ENCODE measurements around the gene GNA12. TPM values are rescaled to one million over a fixed set of nuclear protein-coding genes. Genes with fewer than 3 reads are reported as not detected.
A peak's percentile ranks its signal among the peaks of the same experiment; 100 is the strongest.

GNA12 gene
- total RNA-seq, 2 donors from 2014 or later = 16.7 to 19.8 TPM

DNA sequence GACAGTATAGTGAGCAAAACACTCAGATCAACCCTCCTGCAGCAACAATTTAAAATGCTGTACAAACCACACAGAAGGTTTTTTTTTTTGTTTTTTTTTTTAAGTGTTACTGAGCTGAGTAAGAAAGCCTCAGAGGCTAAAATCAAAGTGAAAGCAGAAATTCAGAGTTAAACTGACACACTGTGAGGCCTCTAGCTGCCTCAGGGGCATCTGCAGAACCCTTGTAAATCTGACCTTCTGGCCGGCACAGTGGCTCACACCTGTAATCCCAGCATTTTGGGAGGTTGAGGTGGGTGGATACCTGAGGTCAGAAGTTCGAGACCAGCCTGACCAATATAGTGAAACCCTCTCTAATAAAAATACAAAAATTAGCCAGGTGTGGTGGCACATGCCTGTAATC is 7.4 kb upstream of the GNA12 start:
- DNase-seq (ENCODE audit: low spot score in 2 of 2) (no peak), ATAC-seq (peak; percentile 77 to 98)
- Mint-ChIP-seq H3K36me3 (no peaks in the 10 kb centered on the region), H3K9me3 (no peaks in the 10 kb centered on the region), H3K27ac (peak overlapping the region in 1 of 2 donors; percentile 33)

DNA sequence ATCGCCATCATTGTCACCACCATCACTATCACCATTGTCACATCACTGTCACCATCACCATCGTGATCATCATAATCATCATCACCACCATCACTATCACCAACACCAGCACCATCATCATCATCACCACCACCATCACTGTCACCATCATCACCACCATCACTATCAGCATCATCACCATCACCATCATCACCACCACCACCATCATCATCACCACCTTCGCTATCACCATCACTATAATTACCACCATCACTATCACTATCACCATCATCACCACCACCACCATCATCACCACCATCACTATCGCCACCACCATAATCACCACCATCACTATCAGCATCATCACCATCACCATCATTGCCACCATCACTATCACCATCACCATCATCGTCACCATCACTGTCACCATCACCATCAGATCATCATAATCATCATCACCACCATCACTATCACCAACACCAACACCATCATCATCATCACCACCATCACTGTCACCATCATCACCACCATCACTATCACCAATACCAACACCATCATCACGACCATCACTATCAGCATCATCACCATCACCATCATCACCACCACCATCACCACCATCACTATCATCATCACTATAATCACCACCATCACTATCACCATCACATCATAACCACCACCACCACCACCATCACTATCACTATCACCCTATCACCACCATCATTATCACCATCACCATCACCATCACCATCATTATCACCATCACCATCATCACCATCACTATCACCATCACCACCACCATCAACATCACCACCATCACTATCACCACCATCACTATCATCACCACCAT is 6.0 kb upstream of the GNA12 start:
- H3K36me3 Mint-ChIP-seq = no peaks in the 10 kb centered on the region
- no peak overlapping the region for H3K27ac Mint-ChIP-seq
- ATAC-seq (peak in 1 of 2 donors; percentile 36), DNase-seq (ENCODE audit: low spot score in 2 of 2) (no peak)
- peaks cover 0 to 7% of the 10 kb centered on the region in 2 donors for H3K9me3 Mint-ChIP-seq

DNA sequence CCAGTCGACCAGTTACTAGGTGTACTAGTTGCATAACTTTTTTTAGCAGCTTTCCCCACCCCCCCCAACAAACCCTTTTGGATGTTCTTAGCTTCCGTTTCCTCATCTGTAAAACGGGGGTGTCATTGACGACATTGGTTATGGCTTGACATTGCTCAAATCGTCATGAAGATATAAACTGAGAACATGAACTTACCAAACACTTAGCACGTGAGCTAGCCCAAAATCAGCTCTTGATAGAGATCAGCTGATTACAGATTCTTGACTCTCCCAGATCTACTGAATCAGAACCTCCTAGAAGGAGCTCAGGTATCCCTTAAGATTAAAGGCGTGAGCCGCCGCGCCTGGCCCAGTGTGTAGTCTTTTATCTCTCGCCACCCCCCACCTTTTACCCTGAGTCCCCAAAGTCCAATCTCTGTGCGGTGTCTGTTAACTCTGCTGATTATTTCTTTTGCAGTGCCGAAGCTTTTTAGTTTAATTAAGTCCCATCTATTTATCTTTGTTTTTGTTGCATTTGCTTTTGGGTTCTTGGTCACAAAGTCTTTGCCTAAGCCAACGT is 1.0 kb upstream of the GNA12 start:
- peaks cover 0 to 7% of the 10 kb centered on the region in 2 donors for H3K9me3 Mint-ChIP-seq
- H3K27ac Mint-ChIP-seq = peak overlapping the region in 1 of 2 donors; percentile 53
- H3K36me3 Mint-ChIP-seq = peaks cover 0 to 6% of the 10 kb centered on the region in 2 donors
- DNase-seq (ENCODE audit: low spot score in 2 of 2) (no peak), ATAC-seq (no peak)

- H3K27ac Mint-ChIP-seq = no peak overlapping the region
- ATAC-seq (peak in 1 of 2 donors; percentile 19), DNase-seq (ENCODE audit: low spot score in 2 of 2) (peak in 1 of 2 donors; percentile 32)
- peaks cover 0 to 7% of the 10 kb centered on the region in 2 donors for H3K9me3 Mint-ChIP-seq
- peaks cover 0 to 11% of the 10 kb centered on the region in 2 donors for H3K36me3 Mint-ChIP-seq
These were observed 376 bp downstream of the GNA12 start for GRCh38 chr7:2843711-2844152.

GRCh38 chr7:2843191-2843685 is 870 bp downstream of the GNA12 start:
- peaks cover 0 to 7% of the 10 kb centered on the region in 2 donors for H3K9me3 Mint-ChIP-seq
- H3K27ac Mint-ChIP-seq = peak overlapping the region in 1 of 2 donors; percentile 62
- no peak for DNase-seq (ENCODE audit: low spot score in 2 of 2)
- peaks cover 0 to 14% of the 10 kb centered on the region in 2 donors for H3K36me3 Mint-ChIP-seq
- no peak for ATAC-seq

GRCh38 chr7:2841907-2842306 is 2.2 kb downstream of the GNA12 start:
- no peak overlapping the region for H3K27ac Mint-ChIP-seq
- no peak for ATAC-seq
- H3K9me3 Mint-ChIP-seq = peaks cover 0 to 7% of the 10 kb centered on the region in 2 donors
- DNase-seq (ENCODE audit: low spot score in 2 of 2) = no peak
- H3K36me3 Mint-ChIP-seq = peaks cover 0 to 14% of the 10 kb centered on the region in 2 donors

GRCh38 chr7:2840458-2840857 is 3.6 kb downstream of the GNA12 start:
- DNase-seq (ENCODE audit: low spot score in 2 of 2) = no peak
- ATAC-seq = no peak
- Mint-ChIP-seq H3K36me3 (peaks cover 1 to 17% of the 10 kb centered on the region in 2 donors), H3K9me3 (peaks cover 0 to 3% of the 10 kb centered on the region in 2 donors), H3K27ac (no peak overlapping the region)

DNA sequence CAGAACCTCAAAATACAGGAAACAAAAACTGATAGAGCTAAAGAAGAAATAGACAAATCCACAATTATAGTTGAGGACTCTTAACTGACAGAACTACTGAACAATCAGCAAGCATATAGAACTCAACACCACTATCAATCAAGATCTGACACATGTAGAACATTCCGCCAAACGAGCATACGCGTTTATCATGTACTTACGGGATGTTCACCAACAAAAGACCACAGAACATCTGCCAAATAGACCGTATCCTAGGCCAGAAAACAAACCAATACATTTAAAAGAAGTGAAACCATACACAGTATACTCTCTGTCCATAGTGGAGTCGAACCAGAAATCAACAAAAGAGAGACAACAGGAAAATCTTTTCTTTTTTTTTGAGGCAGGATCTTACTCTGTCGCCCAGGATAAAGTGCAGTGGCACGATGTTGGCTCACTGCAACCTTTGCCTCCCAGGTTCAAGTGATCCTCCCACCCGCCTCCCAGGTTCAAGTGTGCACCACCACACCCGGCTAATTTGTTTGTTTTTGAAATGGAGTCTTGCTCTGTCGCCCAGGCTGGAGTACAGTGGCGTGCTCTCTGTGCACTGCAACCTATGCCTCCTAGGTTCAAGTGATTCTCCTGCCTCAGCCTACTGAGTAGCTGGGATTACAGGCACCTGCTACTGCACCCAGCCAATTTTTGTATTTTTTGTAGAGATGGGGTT is 5.1 kb downstream of the GNA12 start:
- DNase-seq (ENCODE audit: low spot score in 2 of 2) (no peak), ATAC-seq (no peak)
- Mint-ChIP-seq H3K9me3 (no peaks in the 10 kb centered on the region), H3K27ac (no peak overlapping the region), H3K36me3 (peaks cover 8 to 24% of the 10 kb centered on the region in 2 donors)

DNA sequence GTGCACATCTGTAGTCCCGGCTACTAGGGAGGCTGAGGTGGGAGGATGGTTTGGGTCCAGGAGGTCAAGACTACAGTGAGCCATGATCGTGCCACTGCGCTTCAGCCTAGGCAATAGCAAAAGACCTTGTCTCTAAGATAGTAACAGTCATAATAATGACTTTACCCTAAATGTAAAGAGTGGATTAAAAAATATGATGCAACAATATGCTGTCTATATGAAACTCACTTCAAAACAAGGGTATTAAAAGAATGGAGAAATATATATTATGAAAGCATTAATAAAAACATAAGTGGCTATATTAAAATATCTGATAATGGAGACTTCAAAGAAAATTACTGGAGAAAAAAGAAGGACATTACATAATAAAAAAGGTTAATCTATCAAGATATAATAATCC is 5.7 kb downstream of the GNA12 start:
- ATAC-seq (no peak), DNase-seq (ENCODE audit: low spot score in 2 of 2) (no peak)
- H3K27ac Mint-ChIP-seq = no peak overlapping the region
- no peaks in the 10 kb centered on the region for H3K9me3 Mint-ChIP-seq
- H3K36me3 Mint-ChIP-seq = peaks cover 8 to 24% of the 10 kb centered on the region in 2 donors

DNA sequence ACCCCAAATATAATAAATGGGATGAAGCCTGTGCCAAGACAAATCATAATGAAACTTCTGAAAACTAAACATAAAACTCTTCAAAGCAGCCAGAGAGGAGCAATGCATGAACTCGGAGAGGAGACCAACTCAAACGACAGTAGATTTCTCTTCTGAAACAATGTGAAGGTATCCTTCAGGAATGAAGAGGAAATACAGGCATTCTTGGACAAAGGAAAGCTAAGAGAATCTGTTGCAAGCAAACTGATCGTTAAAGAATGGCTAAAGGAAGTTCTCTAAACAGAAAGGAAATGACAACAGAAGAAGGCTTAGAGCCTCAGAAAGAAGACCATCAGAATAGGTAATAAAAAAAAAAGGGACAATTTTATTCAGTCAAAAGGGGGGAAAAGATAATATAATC is 6.6 kb downstream of the GNA12 start:
- H3K9me3 Mint-ChIP-seq = no peaks in the 10 kb centered on the region
- DNase-seq (ENCODE audit: low spot score in 2 of 2) (no peak), ATAC-seq (peak in 1 of 2 donors; percentile 49)
- peaks cover 8 to 24% of the 10 kb centered on the region in 2 donors for H3K36me3 Mint-ChIP-seq
- no peak overlapping the region for H3K27ac Mint-ChIP-seq

GRCh38 chr7:2834748-2835441 is 9.2 kb downstream of the GNA12 start:
- no peak overlapping the region for H3K27ac Mint-ChIP-seq
- H3K36me3 Mint-ChIP-seq = peaks cover 8 to 18% of the 10 kb centered on the region in 2 donors
- DNase-seq (ENCODE audit: low spot score in 2 of 2) = no peak
- no peaks in the 10 kb centered on the region for H3K9me3 Mint-ChIP-seq
- ATAC-seq = no peak

DNA sequence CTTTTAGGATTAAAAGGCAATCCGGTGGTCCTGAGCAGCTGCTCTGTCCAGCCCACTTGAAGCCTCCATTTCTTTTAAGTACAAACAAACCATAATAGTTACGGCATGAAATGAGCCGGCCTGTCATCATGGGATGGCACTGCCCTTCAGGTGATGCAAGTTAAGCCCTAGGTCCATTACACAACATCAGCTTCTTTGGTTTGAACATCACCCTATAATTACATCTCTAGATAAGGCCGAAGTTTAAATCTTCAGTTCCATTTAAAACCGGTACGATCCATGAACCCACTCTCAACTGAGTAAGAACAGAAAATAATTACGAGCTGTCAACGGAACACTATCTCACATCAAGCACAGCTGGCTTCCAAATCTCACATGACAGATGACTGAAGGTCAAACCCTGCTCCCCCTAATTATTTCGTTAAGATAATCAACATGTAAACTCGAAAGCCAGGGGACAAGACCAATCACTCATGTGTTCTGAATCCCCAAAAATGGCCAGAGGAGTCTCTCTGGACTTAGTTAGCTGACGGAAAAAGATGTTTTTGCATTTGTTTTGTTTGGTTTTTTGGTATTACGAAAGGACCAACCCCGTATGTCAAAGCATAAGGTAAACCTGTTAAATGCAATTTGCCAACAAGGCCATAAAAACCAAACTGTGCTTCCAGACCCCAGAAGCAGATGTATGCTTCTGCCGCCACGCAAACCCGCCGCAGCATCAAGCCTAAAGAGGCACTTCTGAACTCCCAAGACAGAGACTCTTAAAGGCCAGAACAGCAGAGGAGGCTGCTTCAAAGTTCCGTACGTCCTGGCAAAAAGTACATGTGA is 10.8 kb downstream of the GNA12 start:
- DNase-seq (ENCODE audit: low spot score in 2 of 2) (no peak), ATAC-seq (no peak)
- Mint-ChIP-seq H3K27ac (no peak overlapping the region), H3K36me3 (peaks cover 8 to 10% of the 10 kb centered on the region in 2 donors), H3K9me3 (no peaks in the 10 kb centered on the region)

DNA sequence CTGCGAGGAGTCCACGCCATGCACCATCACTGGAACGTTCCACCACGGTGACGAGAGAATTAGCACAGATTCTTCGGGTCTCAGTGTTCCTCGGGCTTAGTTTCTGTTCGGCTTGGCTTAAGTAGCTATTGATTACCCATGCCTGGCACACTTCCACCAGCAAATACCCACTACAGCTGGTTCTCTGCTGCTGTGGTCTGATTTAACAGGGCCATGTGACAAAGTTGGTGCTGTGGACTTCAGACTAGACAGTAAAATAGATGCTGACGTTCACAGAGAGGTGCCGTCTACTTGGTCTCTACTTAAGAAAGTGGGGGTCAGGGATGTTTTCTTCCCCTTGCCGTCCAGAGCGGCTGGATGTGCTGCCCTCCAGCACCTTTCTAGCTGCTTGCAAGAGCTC is 11.6 kb downstream of the GNA12 start:
- ATAC-seq (no peak), DNase-seq (ENCODE audit: low spot score in 2 of 2) (no peak)
- Mint-ChIP-seq H3K9me3 (no peaks in the 10 kb centered on the region), H3K27ac (no peak overlapping the region), H3K36me3 (peaks cover 8 to 10% of the 10 kb centered on the region in 2 donors)

DNA sequence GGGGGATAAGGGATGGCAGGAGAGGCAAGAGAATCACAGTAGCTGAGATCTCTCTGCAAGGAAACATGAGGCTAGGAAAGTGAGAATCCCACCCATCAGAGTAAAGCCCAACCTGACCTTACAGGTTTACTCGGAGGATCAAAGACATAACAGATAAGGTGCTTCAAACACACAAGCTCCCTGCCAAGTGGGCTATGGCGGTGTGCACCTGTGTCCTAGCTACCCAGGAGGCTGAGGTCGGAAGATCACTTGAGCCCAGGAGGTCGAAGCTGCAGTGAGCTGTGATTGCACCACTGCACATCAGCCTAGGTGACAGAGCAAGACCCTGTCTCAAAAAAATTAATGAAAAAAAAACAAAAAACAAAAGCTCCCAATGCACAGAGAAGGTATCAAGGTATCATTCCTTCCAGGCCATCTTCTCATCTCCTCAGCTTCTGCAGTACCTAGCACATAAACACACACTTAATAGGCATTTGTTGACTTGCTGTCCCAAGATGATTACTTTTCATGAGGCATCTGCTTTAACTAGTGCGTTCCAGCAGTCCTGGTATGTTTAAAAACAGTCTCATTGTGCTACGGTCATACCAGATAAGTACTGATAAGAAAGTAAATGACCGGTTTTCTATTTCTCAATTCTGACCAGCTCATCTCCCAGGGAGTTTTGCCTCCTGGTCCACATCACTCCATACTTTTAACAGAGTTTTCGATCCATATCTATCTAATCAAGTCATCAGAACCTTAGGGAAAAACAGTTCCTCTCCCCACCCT is 13.3 kb downstream of the GNA12 start:
- DNase-seq (ENCODE audit: low spot score in 2 of 2) (no peak), ATAC-seq (no peak)
- H3K36me3 Mint-ChIP-seq = peaks cover 8 to 10% of the 10 kb centered on the region in 2 donors
- no peaks in the 10 kb centered on the region for H3K9me3 Mint-ChIP-seq
- no peak overlapping the region for H3K27ac Mint-ChIP-seq

DNA sequence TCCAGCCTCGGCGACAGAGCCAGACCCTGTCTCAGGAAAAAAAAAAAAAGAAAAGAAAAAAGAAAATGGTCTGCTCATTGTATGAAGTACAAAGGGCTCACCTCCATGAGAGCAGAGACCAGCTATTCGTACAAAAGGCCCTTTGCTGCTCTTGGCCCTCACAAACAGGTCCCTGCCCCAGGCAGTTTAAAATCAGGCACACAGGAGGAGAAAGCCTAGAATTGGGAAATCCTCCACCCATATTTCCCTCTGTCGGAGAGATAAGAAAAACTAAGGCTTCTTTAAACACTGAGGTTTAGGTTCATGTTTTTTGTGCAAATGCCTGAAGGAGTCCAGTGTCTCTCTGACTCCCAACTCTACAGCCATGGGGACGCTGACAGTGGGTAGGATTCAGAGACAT is 15.1 kb downstream of the GNA12 start:
- ATAC-seq (no peak), DNase-seq (ENCODE audit: low spot score in 2 of 2) (no peak)
- Mint-ChIP-seq H3K27ac (peak overlapping the region in 1 of 2 donors; percentile 16), H3K36me3 (no peaks in the 10 kb centered on the region), H3K9me3 (no peaks in the 10 kb centered on the region)

All from activated naive CD4-positive, alpha-beta T cell treated with anti-CD3 and anti-CD28 coated beads, Interleukin-2, amount 50 U/mL, for 72 hours (primary cell).